GM12873 (cell line): ENCODE data around the gene ASS1.
A peak's percentile ranks its signal among the peaks of the same experiment; 100 is the strongest.

ENCODE experiments used
- TF ChIP-seq, protein P1 (sequence below): IDR thresholded peaks from 2 replicates; pipeline ENCODE4 v1.5.1; 2012; ENCODE audit warnings: low read depth, mild to moderate bottlenecking, moderate library complexity, low read length, control low read depth; ENCODE audit not compliant: insufficient read depth; ENCODE audit errors: missing control alignments

Gene ASS1

GRCh38 chr9:130461218-130461630, 16.5 kb downstream of the ASS1 start:
- TF ChIP-seq, protein P1, sequence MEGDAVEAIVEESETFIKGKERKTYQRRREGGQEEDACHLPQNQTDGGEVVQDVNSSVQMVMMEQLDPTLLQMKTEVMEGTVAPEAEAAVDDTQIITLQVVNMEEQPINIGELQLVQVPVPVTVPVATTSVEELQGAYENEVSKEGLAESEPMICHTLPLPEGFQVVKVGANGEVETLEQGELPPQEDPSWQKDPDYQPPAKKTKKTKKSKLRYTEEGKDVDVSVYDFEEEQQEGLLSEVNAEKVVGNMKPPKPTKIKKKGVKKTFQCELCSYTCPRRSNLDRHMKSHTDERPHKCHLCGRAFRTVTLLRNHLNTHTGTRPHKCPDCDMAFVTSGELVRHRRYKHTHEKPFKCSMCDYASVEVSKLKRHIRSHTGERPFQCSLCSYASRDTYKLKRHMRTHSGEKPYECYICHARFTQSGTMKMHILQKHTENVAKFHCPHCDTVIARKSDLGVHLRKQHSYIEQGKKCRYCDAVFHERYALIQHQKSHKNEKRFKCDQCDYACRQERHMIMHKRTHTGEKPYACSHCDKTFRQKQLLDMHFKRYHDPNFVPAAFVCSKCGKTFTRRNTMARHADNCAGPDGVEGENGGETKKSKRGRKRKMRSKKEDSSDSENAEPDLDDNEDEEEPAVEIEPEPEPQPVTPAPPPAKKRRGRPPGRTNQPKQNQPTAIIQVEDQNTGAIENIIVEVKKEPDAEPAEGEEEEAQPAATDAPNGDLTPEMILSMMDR: peak; percentile 87

DNA sequence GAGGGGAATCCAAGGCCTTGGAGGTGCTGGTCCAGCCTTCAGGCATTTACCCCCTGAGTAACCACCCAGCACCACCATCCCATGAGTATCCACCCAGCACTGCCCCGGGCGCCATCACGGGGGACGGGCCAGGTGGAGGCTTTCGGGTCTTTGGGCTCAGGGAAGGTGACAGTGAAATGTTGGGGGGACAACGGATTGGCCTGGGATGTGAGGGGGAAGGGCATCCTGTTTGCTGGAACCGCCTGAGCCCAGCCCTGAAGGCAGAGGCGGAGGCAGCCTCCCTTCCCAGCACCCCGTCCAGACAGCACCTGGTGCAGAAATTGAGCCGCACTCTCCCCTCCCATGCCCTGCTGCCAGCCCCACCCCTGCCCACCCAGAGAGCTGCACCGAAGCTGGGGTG, 17.0 kb downstream of the ASS1 start:
- TF ChIP-seq, protein P1: no peak

GRCh38 chr9:130462685-130463540, 18.2 kb downstream of the ASS1 start:
- TF ChIP-seq, protein P1: no peak

DNA sequence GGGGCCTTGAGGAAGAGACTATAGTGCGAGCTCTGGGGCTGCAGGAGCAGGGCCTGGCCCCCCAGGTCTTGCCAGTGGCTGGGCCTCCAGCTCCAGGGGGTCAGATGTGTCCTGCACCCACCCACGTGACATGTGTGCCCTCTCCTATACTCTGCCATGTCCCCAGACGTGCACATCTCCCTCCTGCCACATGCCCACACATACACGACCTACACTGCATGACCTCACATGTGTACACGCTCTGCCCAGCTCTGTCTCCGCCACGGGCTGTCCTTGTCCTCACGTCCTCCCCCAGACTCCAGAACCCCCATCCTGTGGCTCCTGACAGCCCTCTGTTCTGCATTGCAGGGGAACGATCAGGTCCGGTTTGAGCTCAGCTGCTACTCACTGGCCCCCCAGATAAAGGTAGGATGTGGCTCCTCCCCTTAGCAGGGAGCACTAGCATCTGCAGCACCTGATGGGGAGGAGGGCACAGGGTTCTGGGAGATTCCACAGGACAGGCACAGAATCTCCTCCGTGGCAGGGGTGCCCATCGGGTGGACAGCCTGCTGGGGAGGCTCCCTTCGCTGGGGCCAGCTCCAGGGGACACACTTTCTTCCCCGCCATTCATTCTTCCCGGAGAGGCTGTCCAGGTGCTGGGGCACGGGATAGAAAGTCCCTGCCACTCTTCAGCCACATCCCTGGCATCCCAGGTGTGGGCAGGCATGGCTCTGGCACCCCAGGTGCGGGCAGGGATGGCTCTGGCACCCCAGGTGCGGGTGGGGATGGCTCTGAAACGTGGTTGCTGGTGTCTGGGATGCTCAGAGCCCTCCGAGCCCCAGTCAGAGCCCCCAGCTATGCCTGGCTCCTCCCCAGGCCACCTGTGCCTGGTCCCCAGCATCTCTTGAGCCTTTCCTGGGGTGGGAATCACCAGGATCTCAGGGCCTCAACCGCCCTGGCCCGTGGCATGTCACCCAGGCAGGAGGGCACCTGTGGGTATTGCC, 19.3 kb downstream of the ASS1 start:
- TF ChIP-seq, protein P1: no peak

GRCh38 chr9:130465383-130466096, 20.8 kb downstream of the ASS1 start:
- TF ChIP-seq, protein P1: no peak

- TF ChIP-seq, protein P1: no peak
These were observed 21.9 kb downstream of the ASS1 start for GRCh38 chr9:130466537-130467217.
